WERI-Rb-1 (cell line): ENCODE data around the gene TEX22.

Source experiments
- DNase-seq: peaks from one replicate; pipeline ENCODE4 v3.0.0-alpha.2; 2020
- H3K27ac ChIP-seq: fragments of 250-450 bp; sonication (Bioruptor Pico); 2 replicates; pipeline ENCODE4 v1.5.1; 2020; ENCODE audit warnings: mild to moderate bottlenecking, moderate library complexity
- H3K27me3 ChIP-seq: fragments of 250-450 bp; sonication (Bioruptor Pico); 2 replicates; pipeline ENCODE4 v1.5.1; 2021; ENCODE audit warnings: mild to moderate bottlenecking, low read depth, moderate library complexity; ENCODE audit not compliant: insufficient read depth, severe bottlenecking
- H3K36me3 ChIP-seq: fragments of 250-450 bp; sonication (Bioruptor Pico); 2 replicates; pipeline ENCODE4 v1.5.1; 2020; ENCODE audit warnings: mild to moderate bottlenecking, moderate library complexity
- H3K4me3 ChIP-seq: 2 replicates; pipeline ENCODE4 v1.5.1; 2011; ENCODE audit warnings: low read depth, mild to moderate bottlenecking, control low read depth, low read length
- H3K9me3 ChIP-seq: fragments of 250-450 bp; sonication (Bioruptor Pico); 2 replicates; pipeline ENCODE4 v1.5.1; 2021; ENCODE audit warnings: mild to moderate bottlenecking, moderate library complexity; ENCODE audit not compliant: severe bottlenecking
- TF ChIP-seq, protein P1 (sequence below): IDR thresholded peaks from 2 replicates; pipeline ENCODE4 v1.5.1; 2011; ENCODE audit warnings: low read depth, mild to moderate bottlenecking, control low read depth, inconsistent platforms, low read length

Gene TEX22

DNA sequence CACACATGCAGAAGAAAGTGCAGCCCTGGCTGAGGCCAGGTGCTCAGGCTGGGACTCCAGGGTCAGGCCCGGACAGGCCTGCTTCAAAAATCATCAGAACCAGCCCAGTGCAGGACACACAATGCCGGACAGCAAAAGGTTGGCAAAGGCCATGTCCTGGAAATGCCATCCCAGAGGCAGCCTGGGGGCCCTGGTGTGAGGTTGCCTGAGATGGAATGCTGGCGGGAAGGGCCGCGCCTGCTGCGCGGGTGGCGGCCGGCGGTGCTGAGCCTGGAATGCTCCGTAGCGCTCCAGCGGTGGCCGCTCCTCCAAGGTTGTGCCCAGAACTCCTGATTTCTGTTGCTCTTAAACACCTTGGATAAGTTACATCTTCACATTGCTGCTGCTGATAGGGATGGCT, 54.6 kb downstream of the TEX22 start:
- TF ChIP-seq, protein P1, sequence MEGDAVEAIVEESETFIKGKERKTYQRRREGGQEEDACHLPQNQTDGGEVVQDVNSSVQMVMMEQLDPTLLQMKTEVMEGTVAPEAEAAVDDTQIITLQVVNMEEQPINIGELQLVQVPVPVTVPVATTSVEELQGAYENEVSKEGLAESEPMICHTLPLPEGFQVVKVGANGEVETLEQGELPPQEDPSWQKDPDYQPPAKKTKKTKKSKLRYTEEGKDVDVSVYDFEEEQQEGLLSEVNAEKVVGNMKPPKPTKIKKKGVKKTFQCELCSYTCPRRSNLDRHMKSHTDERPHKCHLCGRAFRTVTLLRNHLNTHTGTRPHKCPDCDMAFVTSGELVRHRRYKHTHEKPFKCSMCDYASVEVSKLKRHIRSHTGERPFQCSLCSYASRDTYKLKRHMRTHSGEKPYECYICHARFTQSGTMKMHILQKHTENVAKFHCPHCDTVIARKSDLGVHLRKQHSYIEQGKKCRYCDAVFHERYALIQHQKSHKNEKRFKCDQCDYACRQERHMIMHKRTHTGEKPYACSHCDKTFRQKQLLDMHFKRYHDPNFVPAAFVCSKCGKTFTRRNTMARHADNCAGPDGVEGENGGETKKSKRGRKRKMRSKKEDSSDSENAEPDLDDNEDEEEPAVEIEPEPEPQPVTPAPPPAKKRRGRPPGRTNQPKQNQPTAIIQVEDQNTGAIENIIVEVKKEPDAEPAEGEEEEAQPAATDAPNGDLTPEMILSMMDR, result no peak
- Histone ChIP-seq H3K36me3 (peaks cover 72% of the 10 kb centered on the region), H3K27me3 (no peaks in the 10 kb centered on the region), H3K4me3 (no peak overlapping the region), H3K27ac (no peak overlapping the region), H3K9me3 (no peaks in the 10 kb centered on the region)
- no peak for DNase-seq

DNA sequence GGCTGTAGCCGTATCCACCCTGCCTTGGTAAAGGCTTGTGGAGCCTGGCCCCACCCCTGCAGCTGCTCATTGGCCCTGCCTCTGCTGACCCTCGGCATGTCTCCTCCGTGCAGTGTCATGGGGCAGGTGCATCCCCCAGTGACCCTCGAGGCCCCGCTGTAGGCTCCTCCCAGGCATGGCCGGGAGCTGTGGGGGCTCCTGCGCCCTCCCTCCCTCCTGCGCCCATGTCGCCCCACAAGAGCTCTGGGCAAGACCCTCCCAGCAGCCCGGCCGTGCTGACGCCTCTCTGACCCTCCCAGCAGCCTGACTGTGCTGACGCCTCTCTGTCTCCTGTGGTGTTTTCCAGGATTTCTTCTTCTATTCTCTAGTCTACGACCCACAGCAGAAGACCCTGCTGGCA, 55.5 kb downstream of the TEX22 start:
- peaks cover 75% of the 10 kb centered on the region for H3K36me3 ChIP-seq
- no peaks in the 10 kb centered on the region for H3K9me3 ChIP-seq
- TF ChIP-seq, protein P1, result no peak
- H3K27me3 ChIP-seq, result no peaks in the 10 kb centered on the region
- DNase-seq, result no peak
- no peak overlapping the region for H3K4me3 ChIP-seq
- no peak overlapping the region for H3K27ac ChIP-seq

DNA sequence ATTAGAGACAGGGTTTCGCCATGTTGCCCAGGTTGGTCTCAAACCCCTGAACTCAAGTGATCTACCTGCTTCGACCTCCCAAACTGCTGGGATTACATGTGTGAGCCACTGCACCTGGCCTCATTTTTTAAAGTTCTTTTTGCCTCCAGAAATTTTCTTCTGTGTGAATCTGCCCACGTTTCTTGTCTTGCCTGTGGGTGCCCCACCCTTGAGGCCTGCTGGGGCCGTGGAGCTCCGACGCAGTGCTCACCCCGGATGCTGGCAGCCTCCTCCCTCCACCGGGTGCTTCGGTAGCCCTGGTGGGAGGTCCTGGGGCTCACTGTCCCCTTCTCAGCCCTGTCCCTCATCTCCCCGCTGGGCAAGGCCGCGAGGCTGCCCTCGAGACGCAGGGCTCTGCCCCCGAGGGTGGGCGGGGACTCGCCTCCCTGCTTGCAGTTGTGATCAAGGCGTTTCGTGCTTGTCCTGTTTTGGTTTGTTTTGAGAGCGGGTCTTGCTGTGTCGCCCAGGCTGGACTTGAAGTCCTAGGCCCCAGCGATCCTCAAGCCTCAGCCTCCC, 56.8 kb downstream of the TEX22 start:
- Histone ChIP-seq H3K4me3 (no peak overlapping the region), H3K27ac (no peak overlapping the region), H3K36me3 (peaks cover 66% of the 10 kb centered on the region), H3K9me3 (no peaks in the 10 kb centered on the region), H3K27me3 (no peaks in the 10 kb centered on the region)
- TF ChIP-seq, protein P1, result no peak
- DNase-seq, result no peak

DNA sequence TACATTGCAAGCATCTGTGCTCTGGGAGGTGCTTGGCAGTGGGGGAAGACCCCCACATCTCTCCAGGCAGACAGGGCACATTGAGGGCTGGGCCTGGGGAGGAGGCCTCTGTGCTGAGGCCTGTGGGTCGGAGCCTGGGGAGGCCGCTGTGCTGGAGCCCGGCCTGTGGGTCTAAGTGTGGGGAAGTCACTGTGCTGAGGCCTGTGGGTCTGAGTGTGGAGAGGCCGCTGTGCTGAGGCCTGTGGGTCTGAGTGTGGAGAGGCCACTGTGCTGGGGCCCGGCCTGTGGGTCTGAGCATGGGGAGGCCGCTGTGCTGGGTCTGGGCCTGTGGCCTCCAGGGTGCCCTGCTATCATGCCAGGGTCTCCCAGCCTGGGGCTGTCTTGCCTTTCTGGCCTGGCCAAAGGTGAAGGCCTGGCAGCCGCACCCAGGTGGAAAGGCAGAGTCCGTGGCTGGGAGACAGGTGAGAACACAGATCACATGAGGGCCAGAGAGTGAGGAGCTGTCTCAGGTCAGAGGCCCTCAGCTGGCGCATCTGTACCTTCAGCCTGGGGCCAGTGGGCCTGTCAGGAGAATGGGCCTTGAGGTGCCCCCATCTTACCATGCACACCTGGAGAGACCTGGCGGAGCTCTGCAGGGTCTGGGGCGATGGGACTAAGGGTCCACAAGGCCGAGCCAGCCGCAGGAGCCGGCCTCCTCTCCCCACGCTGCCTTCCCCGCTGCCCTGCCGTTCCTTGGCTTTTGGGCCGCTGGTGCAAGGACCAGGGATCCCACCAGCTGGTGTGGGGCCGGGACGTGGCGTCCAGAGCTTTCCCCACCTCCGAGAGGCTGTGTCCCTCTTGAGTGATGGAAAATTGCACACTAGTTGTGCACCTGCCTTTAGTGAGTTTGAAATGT, 57.7 kb downstream of the TEX22 start:
- Histone ChIP-seq H3K9me3 (no peaks in the 10 kb centered on the region), H3K36me3 (peaks cover 66% of the 10 kb centered on the region), H3K4me3 (no peak overlapping the region), H3K27me3 (no peaks in the 10 kb centered on the region), H3K27ac (no peak overlapping the region)
- TF ChIP-seq, protein P1, result no peak
- DNase-seq, result no peak

DNA sequence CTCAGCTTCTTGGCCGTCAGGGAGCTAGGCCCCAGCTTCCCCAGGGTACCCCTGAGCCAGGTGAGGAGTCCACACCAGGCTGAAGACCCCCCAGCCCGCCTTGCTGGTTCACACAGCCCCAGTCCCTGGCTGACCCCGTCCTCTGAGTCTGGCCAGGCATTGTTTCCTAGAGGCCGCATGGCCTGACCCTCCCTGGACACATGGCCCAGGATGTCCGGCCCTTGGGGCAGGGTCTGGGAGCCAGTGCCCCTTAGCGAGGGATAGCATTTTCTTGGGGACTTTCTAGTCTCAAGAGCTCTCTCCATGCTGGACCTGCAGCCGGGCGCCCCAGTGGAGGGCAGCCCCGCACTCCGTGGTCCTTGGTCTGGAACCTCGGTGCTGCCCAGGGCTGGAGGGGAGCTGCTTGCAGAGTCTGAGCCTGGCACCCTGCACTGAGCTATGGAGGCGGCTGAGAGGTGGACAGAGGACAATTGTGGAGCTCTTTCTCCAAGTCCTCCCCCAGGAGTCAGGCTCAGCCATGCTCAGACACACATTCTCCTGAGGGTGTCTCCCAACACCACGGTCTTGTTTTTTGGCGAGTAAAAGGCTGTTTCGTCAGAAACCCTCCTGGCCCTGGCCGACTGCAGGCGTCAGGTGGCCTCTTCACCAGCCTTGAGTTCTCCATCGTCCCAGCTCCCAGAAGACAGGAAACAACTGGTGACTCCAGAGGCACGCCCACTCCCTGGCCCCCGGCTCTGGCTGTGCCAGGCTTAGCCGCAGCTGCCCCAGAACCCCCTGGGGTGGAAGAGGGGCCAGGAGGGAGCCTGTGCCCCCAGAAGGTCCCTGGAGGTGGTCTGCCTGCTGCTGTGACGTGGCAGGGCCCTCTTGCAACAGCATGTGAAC, 58.6 kb downstream of the TEX22 start:
- TF ChIP-seq, protein P1, result no peak
- no peak overlapping the region for H3K27ac ChIP-seq
- no peak for DNase-seq
- H3K36me3 ChIP-seq, result peaks cover 69% of the 10 kb centered on the region
- no peak overlapping the region for H3K4me3 ChIP-seq
- H3K9me3 ChIP-seq, result no peaks in the 10 kb centered on the region
- no peaks in the 10 kb centered on the region for H3K27me3 ChIP-seq
